CD4-positive, alpha-beta memory T cell (primary cell): Measurements from ENCODE around the gene ZNF276. TPM values are rescaled to one million over a fixed set of nuclear protein-coding genes. Genes with fewer than 3 reads are reported as not detected.

Source experiments
- CTCF ChIA-PET: fragments of 350-600 bp; sonication (Branson Sonifier 250); formaldehyde crosslinking; loops from one replicate; lab custom pipeline; 2021; ENCODE audit warnings: inconsistent platforms; ENCODE audit not compliant: partially characterized antibody; lab: Charles Lee
- POLR2A ChIA-PET: fragments of 350-600 bp; sonication (Branson Sonifier 250); formaldehyde crosslinking; loops from one replicate; lab custom pipeline; 2021; ENCODE audit not compliant: partially characterized antibody; lab: Charles Lee
- DNase-seq, 5 donors: peaks; one replicate each; pipeline versions ENCODE4 v3.0.0 to v3.0.0-alpha.2; 2020 to 2022; ENCODE audit warnings: mixed read lengths in 1 of 5
- H3K27ac ChIP-seq: one replicate; pipeline ENCODE4 v1.7.0; 2013; ENCODE audit warnings: low read depth, low read length
- H3K27me3 ChIP-seq: 2 replicates; pipeline ENCODE4 v1.7.0; 2013; ENCODE audit warnings: mild to moderate bottlenecking, low read length, moderate library complexity; ENCODE audit not compliant: insufficient read depth
- H3K36me3 ChIP-seq: 2 replicates; pipeline ENCODE4 v1.7.0; 2013; ENCODE audit warnings: mild to moderate bottlenecking, low read length, moderate library complexity; ENCODE audit not compliant: insufficient read depth
- H3K4me1 ChIP-seq: 2 replicates; pipeline ENCODE4 v1.7.0; 2013; ENCODE audit warnings: mild to moderate bottlenecking, low read length, moderate library complexity; ENCODE audit not compliant: insufficient read depth
- H3K4me3 ChIP-seq, 2 donors: one replicate each; pipeline ENCODE4 v1.7.0; 2013; ENCODE audit warnings: low read length in 2 of 2, mild to moderate bottlenecking in 1 of 2
- H3K9me3 ChIP-seq, 2 donors: one replicate each; pipeline ENCODE4 v1.7.0; 2013; ENCODE audit warnings: low read length in 2 of 2, control low read depth in 1 of 2; ENCODE audit not compliant: control insufficient read depth in 1 of 2
- H3K27ac Mint-ChIP-seq, 7 donors: one replicate each; pipeline ENCODE4 v1.8.0; 2020 to 2021; ENCODE audit warnings: mixed read lengths in 7 of 7, mild to moderate bottlenecking in 6 of 7, inconsistent platforms in 3 of 7, moderate library complexity in 3 of 7
- H3K27me3 Mint-ChIP-seq, 2 donors: one replicate each; pipeline ENCODE4 v1.8.0; 2020 to 2021; ENCODE audit warnings: mixed read lengths in 2 of 2
- H3K36me3 Mint-ChIP-seq, 2 donors: one replicate each; pipeline ENCODE4 v1.8.0; 2020 to 2021; ENCODE audit warnings: mixed read lengths in 2 of 2, inconsistent platforms in 1 of 2, mild to moderate bottlenecking in 1 of 2
- H3K4me1 Mint-ChIP-seq, 4 donors: one replicate each; pipeline ENCODE4 v1.8.0; 2020 to 2021; ENCODE audit warnings: mixed read lengths in 4 of 4, mild to moderate bottlenecking in 1 of 4
- H3K4me3 Mint-ChIP-seq, 8 donors: one replicate each; pipeline ENCODE4 v1.8.0; 2020 to 2021; ENCODE audit warnings: mixed read lengths in 8 of 8, mild to moderate bottlenecking in 7 of 8, moderate library complexity in 6 of 8, inconsistent platforms in 3 of 8
- H3K9me3 Mint-ChIP-seq, 8 donors: one replicate each; pipeline ENCODE4 v1.8.0; 2020 to 2021; ENCODE audit warnings: mixed read lengths in 8 of 8, mild to moderate bottlenecking in 5 of 8, inconsistent platforms in 3 of 8, moderate library complexity in 1 of 8
- intact Hi-C: fragments of 100-400 bp; cut with micrococcal nuclease; formaldehyde crosslinking; loops from one replicate; pipeline ENCODE4 v1.15.1; 2023
- polyA plus RNA-seq, 2 donors: library from polyadenylated mRNA; unstranded; fragments of 300-500 nt; fragmentation: Illumina TruSeq; gene quantifications; one replicate each; pipeline ENCODE4 v1.2.3, GENCODE V29; 2021
- total RNA-seq, 2 experiments: library from RNA; stranded (reverse); gene quantifications; one replicate each; pipeline ENCODE4 v1.2.3, GENCODE V29; 2021

The ZNF276 gene
- total and polyA plus RNA-seq, 4 experiments from 2014 or later = 9.5 to 143 (median 97.5) TPM

DNA sequence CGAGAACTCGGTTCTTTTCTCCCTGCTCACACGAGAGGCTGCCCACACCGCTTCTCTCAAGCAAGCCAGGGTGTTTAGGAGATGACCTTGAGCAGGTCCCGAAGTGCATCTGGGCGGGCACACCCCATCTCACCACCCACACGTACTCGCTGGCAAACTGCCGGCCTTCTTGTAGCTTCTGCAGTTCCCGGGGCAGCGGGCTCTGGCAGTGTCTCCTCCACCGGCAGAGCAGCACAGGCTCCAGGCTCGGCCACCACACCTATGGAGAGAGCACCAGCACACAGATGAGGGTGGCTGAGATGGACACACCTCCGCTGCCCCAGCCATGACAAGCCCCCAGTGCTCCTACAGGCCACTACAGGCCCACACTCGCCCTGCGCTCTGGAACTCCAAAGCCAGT, 23.5 kb downstream of the ZNF276 start:
- H3K27ac ChIP-seq = no peak overlapping the region
- H3K4me1 Mint-ChIP-seq = peaks cover 7 to 23% (median 14%) of the 10 kb centered on the region in 4 donors
- ChIA-PET POLR2A (interaction anchor here (1.0 to 1.5 kb wide), 2 partner anchors 18 to 45 kb away, joined by 4 read pairs; no protein-coding TSS in a partner anchor), CTCF (no interaction called here)
- no peak for DNase-seq
- H3K4me3 ChIP-seq = no peak overlapping the region
- H3K27me3 ChIP-seq = no peaks in the 10 kb centered on the region
- H3K4me1 ChIP-seq = peaks cover 11% of the 10 kb centered on the region
- peak overlapping the region in 2 of 7 donors; percentile 27 to 46 for H3K27ac Mint-ChIP-seq
- no peaks in the 10 kb centered on the region for H3K9me3 Mint-ChIP-seq
- H3K4me3 Mint-ChIP-seq = no peak overlapping the region
- intact Hi-C loops = no loop called here
- H3K36me3 Mint-ChIP-seq = peaks cover 5 to 20% of the 10 kb centered on the region in 2 donors
- H3K36me3 ChIP-seq = peaks cover 10% of the 10 kb centered on the region
- no peaks in the 10 kb centered on the region for H3K9me3 ChIP-seq
- H3K27me3 Mint-ChIP-seq = no peaks in the 10 kb centered on the region

GRCh38 chr16:89746043-89746442, 24.7 kb downstream of the ZNF276 start:
- Mint-ChIP-seq H3K27ac (peak overlapping the region in 1 of 7 donors; percentile 25), H3K36me3 (peaks cover 0 to 10% of the 10 kb centered on the region in 2 donors), H3K4me1 (peaks cover 7 to 22% (median 13%) of the 10 kb centered on the region in 4 donors), H3K4me3 (no peak overlapping the region), H3K27me3 (no peaks in the 10 kb centered on the region), H3K9me3 (no peaks in the 10 kb centered on the region)
- ChIA-PET CTCF (interaction anchor here (1.1 to 1.6 kb wide), 2 partner anchors 40 to 115 kb away, joined by 4 to 7 read pairs; no protein-coding TSS in a partner anchor), POLR2A (interaction anchor here (1.5 to 1.6 kb wide), 2 partner anchors 20 to 22 kb away, joined by 3 to 4 read pairs; no protein-coding TSS in a partner anchor)
- H3K27me3 ChIP-seq = no peaks in the 10 kb centered on the region
- no peak for DNase-seq
- intact Hi-C loops = no loop called here
- H3K4me3 ChIP-seq = no peak overlapping the region
- no peak overlapping the region for H3K27ac ChIP-seq
- H3K36me3 ChIP-seq = no peaks in the 10 kb centered on the region
- H3K9me3 ChIP-seq = no peaks in the 10 kb centered on the region
- H3K4me1 ChIP-seq = peaks cover 11% of the 10 kb centered on the region

GRCh38 chr16:89748076-89748475, 26.7 kb downstream of the ZNF276 start:
- Mint-ChIP-seq H3K27ac (peak overlapping the region in 1 of 7 donors; percentile 11), H3K27me3 (no peaks in the 10 kb centered on the region), H3K4me3 (no peak overlapping the region), H3K9me3 (no peaks in the 10 kb centered on the region), H3K4me1 (peaks cover 5 to 23% (median 6%) of the 10 kb centered on the region in 4 donors), H3K36me3 (peaks cover 0 to 6% of the 10 kb centered on the region in 2 donors)
- Histone ChIP-seq H3K36me3 (no peaks in the 10 kb centered on the region), H3K4me3 (no peak overlapping the region), H3K27ac (no peak overlapping the region), H3K27me3 (no peaks in the 10 kb centered on the region), H3K4me1 (peaks cover 5% of the 10 kb centered on the region), H3K9me3 (no peaks in the 10 kb centered on the region)
- intact Hi-C loops = no loop called here
- no peak for DNase-seq
- ChIA-PET CTCF (interaction anchor here (1.3 kb wide), 1 partner anchor 42 kb away, joined by 4 read pairs; no protein-coding TSS in a partner anchor), POLR2A (interaction anchor here (0.8 kb wide), 1 partner anchor 11 kb away, joined by 4 read pairs; no protein-coding TSS in a partner anchor)

DNA sequence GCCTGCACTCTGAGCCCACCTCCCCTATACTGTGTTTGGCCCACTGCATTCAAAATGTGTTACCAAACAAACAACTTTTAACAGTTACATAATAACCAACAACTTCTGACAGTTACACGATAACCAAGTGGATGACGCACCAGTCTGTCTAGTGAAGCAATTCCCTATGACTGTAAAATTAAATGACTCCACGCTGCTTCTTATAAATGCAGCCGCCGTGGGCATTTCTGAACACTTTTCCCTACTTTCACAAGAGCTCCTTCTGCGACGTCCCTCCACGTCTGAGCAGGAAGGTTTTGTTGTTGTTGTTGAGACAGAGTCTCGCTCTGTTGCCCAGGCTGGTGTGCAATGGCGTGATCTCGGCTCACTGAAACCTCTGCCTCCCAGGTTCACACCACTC, 27.6 kb downstream of the ZNF276 start:
- CTCF ChIA-PET = interaction anchor here (1.3 kb wide), 1 partner anchor 43 kb away, joined by 4 read pairs; no protein-coding TSS in a partner anchor

GRCh38 chr16:89749637-89750036, 28.3 kb downstream of the ZNF276 start:
- no peaks in the 10 kb centered on the region for H3K9me3 Mint-ChIP-seq
- CTCF ChIA-PET = interaction anchor here (1.3 kb wide), 1 partner anchor 43 kb away, joined by 4 read pairs; no protein-coding TSS in a partner anchor
- DNase-seq = no peak

More for the DNA sequence above, 27.6 kb downstream of the ZNF276 start:
- no peaks in the 10 kb centered on the region for H3K36me3 ChIP-seq
- no peak for DNase-seq
- H3K4me1 ChIP-seq = no peaks in the 10 kb centered on the region
- Mint-ChIP-seq H3K4me3 (no peak overlapping the region), H3K27me3 (no peaks in the 10 kb centered on the region), H3K4me1 (peaks cover 2 to 22% (median 4%) of the 10 kb centered on the region in 4 donors), H3K27ac (peak overlapping the region in 1 of 7 donors; percentile 11), H3K9me3 (no peaks in the 10 kb centered on the region), H3K36me3 (peaks cover 0 to 4% of the 10 kb centered on the region in 2 donors)
- H3K27ac ChIP-seq = no peak overlapping the region
- intact Hi-C loops = no loop called here
- no peaks in the 10 kb centered on the region for H3K9me3 ChIP-seq
- no peak overlapping the region for H3K4me3 ChIP-seq
- POLR2A ChIA-PET = interaction anchor here (0.8 to 3.8 kb wide), 3 partner anchors 8 to 28 kb away, joined by 3 to 18 read pairs (median 4); partner anchors contain the start of gene VPS9D1
- no peaks in the 10 kb centered on the region for H3K27me3 ChIP-seq

DNA sequence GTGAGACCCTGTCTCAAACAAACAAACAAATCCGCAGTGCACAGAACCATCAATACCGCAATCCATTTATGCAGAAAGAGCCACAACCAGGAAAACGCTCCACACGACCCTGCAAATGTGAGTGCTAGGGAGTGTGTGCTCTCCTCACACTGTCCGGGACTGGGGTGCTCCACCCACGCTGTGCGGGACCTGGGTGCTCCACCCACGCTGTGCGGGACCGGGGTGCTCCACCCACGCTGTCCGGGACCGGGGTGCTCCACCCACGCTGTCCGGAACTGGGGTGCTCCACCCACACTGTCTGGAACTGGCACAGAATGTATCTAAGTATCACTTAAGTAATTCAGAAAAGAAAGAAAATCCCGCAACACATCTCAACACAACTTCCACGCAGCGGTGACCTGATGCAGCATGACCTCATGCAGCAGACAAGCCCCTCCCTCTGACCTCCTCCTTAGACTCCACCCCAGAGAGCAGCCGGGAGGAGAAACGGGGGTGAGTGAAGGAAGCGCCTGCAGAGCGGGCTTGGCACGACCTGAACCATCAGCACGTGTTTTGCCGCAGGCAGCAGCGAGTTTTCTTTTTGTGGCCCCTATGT, 38.5 kb downstream of the ZNF276 start:
- H3K9me3 Mint-ChIP-seq = no peaks in the 10 kb centered on the region
- H3K27me3 ChIP-seq = no peaks in the 10 kb centered on the region
- no peak overlapping the region for H3K4me3 ChIP-seq
- peaks cover 7 to 9% of the 10 kb centered on the region in 2 donors for H3K36me3 Mint-ChIP-seq
- intact Hi-C loops = no loop called here
- H3K9me3 ChIP-seq = no peaks in the 10 kb centered on the region
- peak overlapping the region in 6 of 7 donors; percentile 61 to 94 (median 89) for H3K27ac Mint-ChIP-seq
- peak overlapping the region; percentile 60 for H3K27ac ChIP-seq
- H3K4me3 Mint-ChIP-seq = peak overlapping the region; percentile 57 to 96 (median 86)
- ChIA-PET CTCF (no interaction called here), POLR2A (interaction anchor here (0.8 kb wide), 1 partner anchor 40 kb away, joined by 3 read pairs; no protein-coding TSS in a partner anchor)
- no peaks in the 10 kb centered on the region for H3K27me3 Mint-ChIP-seq
- peak in 2 of 5 donors; percentile 29 to 58 for DNase-seq
- peaks cover 33 to 54% (median 43%) of the 10 kb centered on the region in 4 donors for H3K4me1 Mint-ChIP-seq
- peaks cover 47% of the 10 kb centered on the region for H3K4me1 ChIP-seq
- no peaks in the 10 kb centered on the region for H3K36me3 ChIP-seq

More at GRCh38 chr16:89749637-89750036, 28.3 kb downstream of the ZNF276 start:
- Mint-ChIP-seq H3K4me3 (no peak overlapping the region), H3K27me3 (no peaks in the 10 kb centered on the region), H3K4me1 (peaks cover 2 to 21% (median 4%) of the 10 kb centered on the region in 4 donors), H3K27ac (peak overlapping the region in 2 of 7 donors; percentile 57 to 70), H3K36me3 (peaks cover 0 to 4% of the 10 kb centered on the region in 2 donors)
- H3K27me3 ChIP-seq = no peaks in the 10 kb centered on the region
- no peak overlapping the region for H3K27ac ChIP-seq
- H3K4me1 ChIP-seq = no peaks in the 10 kb centered on the region
- intact Hi-C loops = no loop called here
- H3K9me3 ChIP-seq = no peaks in the 10 kb centered on the region
- POLR2A ChIA-PET = interaction anchor here (1.0 to 3.8 kb wide), 2 partner anchors 8 to 29 kb away, joined by 3 to 18 read pairs; partner anchors contain the start of gene VPS9D1
- H3K4me3 ChIP-seq = no peak overlapping the region
- H3K36me3 ChIP-seq = no peaks in the 10 kb centered on the region
